GM23338 (cell line): Measurements from ENCODE around the gene GOSR2. TPM values are rescaled to one million over a fixed set of nuclear protein-coding genes. Genes with fewer than 3 reads are reported as not detected.

Experiments used
- ATAC-seq: fragments of 200-7000 bp; cut with Tn5 transposase; 3 replicates; pipeline ENCODE4 v1.9.1; 2020
- DNase-seq: peaks from one replicate; pipeline ENCODE4 v3.0.0-alpha.2; 2015; ENCODE audit warnings: low spot score
- H2AFZ ChIP-seq: fragments of 200-600 bp; sonication (generic); 2 replicates; pipeline ENCODE4 v1.8.0; 2016; ENCODE audit warnings: antibody characterized with exemption, mild to moderate bottlenecking, moderate library complexity
- H3F3A ChIP-seq: fragments of 200-600 bp; sonication (generic); replicated peaks from 2 replicates; pipeline ENCODE4 v1.8.0; 2017; ENCODE audit warnings: antibody characterized with exemption, mixed run types, low read depth
- H3K27ac ChIP-seq: fragments of 200-600 bp; sonication (generic); 2 replicates; pipeline ENCODE4 v1.6.1; 2016; ENCODE audit warnings: low read depth
- H3K27me3 ChIP-seq: fragments of 200-600 bp; sonication (generic); 2 replicates; pipeline ENCODE4 v1.8.0; 2016; ENCODE audit warnings: mild to moderate bottlenecking, mixed run types, moderate library complexity; ENCODE audit not compliant: insufficient read depth
- H3K36me3 ChIP-seq: fragments of 200-600 bp; sonication (generic); 2 replicates; pipeline ENCODE4 v1.8.0; 2016; ENCODE audit warnings: mild to moderate bottlenecking; ENCODE audit not compliant: insufficient read depth
- H3K4me1 ChIP-seq: fragments of 200-600 bp; sonication (generic); 2 replicates; pipeline ENCODE4 v1.8.0; 2016; ENCODE audit warnings: mild to moderate bottlenecking, moderate library complexity; ENCODE audit not compliant: insufficient read depth
- H3K4me2 ChIP-seq: fragments of 200-600 bp; sonication (generic); 2 replicates; pipeline ENCODE4 v1.7.1; 2017; ENCODE audit warnings: mixed run types
- H3K4me3 ChIP-seq: fragments of 200-600 bp; sonication (generic); 2 replicates; pipeline ENCODE4 v1.6.1; 2016; ENCODE audit warnings: mixed run types
- H3K79me2 ChIP-seq: fragments of 200-600 bp; sonication (generic); replicated peaks from 2 replicates; pipeline ENCODE4 v1.8.0; 2017; ENCODE audit warnings: mild to moderate bottlenecking; ENCODE audit not compliant: insufficient read depth
- H3K9me2 ChIP-seq: fragments of 200-600 bp; sonication (generic); 2 replicates; pipeline ENCODE4 v1.8.0; 2017; ENCODE audit not compliant: insufficient read depth
- H4K20me1 ChIP-seq: fragments of 200-600 bp; sonication (generic); replicated peaks from 2 replicates; pipeline ENCODE4 v1.8.0; 2017; ENCODE audit warnings: mild to moderate bottlenecking; ENCODE audit not compliant: insufficient read depth
- H3K27ac Mint-ChIP-seq: 2 replicates; pipeline ENCODE4 v1.8.0; 2020; ENCODE audit warnings: inconsistent platforms, mild to moderate bottlenecking, moderate library complexity, mixed read lengths
- H3K27me3 Mint-ChIP-seq: 3 replicates; pipeline ENCODE4 v1.8.0; 2022; ENCODE audit warnings: low read depth, mild to moderate bottlenecking, moderate library complexity, mixed read lengths, inconsistent platforms; ENCODE audit not compliant: insufficient read depth, poor library complexity
- H3K36me3 Mint-ChIP-seq: 3 replicates; pipeline ENCODE4 v1.8.0; 2021; ENCODE audit warnings: low read depth, mild to moderate bottlenecking, inconsistent platforms, moderate library complexity, mixed read lengths
- H3K4me1 Mint-ChIP-seq: 3 replicates; pipeline ENCODE4 v1.8.0; 2020; ENCODE audit warnings: mild to moderate bottlenecking, inconsistent platforms, mixed read lengths
- H3K4me3 Mint-ChIP-seq: 3 replicates; pipeline ENCODE4 v1.8.0; 2021; ENCODE audit warnings: moderate library complexity, mild to moderate bottlenecking, inconsistent platforms, mixed read lengths
- H3K9me3 Mint-ChIP-seq: 3 replicates; pipeline ENCODE4 v1.8.0; 2020; ENCODE audit warnings: moderate library complexity, mild to moderate bottlenecking, inconsistent platforms, mixed read lengths
- CTCF ChIP-seq, 2 experiments: fragments of 200-600 bp in 1 of 2; sonication (generic) in 1 of 2; conservative IDR thresholded peaks; 2 replicates each; pipeline versions ENCODE4 v1.5.1 to v1.6.1; 2016 to 2017; ENCODE audit warnings: antibody characterized with exemption in 2 of 2, low read depth in 2 of 2, mild to moderate bottlenecking in 2 of 2, moderate library complexity in 1 of 2
- EZH2phosphoT487 ChIP-seq: fragments of 200-600 bp; sonication (generic); IDR thresholded peaks from one replicate; pipeline ENCODE4 v1.8.1; 2018; ENCODE audit warnings: antibody characterized with exemption; ENCODE audit not compliant: unreplicated experiment
- JUNB ChIP-seq: IDR thresholded peaks from one replicate; pipeline ENCODE4 v1.6.1; 2016; ENCODE audit warnings: antibody characterized with exemption; ENCODE audit not compliant: unreplicated experiment
- POLR2AphosphoS5 ChIP-seq: IDR thresholded peaks from 2 replicates; pipeline ENCODE4 v1.6.1; 2016; ENCODE audit warnings: antibody characterized with exemption, low read depth
- STAT1 ChIP-seq: IDR thresholded peaks from one replicate; pipeline ENCODE4 v1.6.1; 2016; ENCODE audit warnings: antibody characterized with exemption; ENCODE audit not compliant: unreplicated experiment
- ZNF331 ChIP-seq: fragments of 250-450 bp; sonication (Bioruptor Pico); IDR thresholded peaks from 2 replicates; pipeline ENCODE4 v1.5.0; 2020; ENCODE audit warnings: low read depth, mild to moderate bottlenecking, moderate library complexity
- ZNF462 ChIP-seq: fragments of 250-450 bp; sonication (Bioruptor Pico); IDR thresholded peaks from 2 replicates; pipeline ENCODE4 v1.5.0; 2020; ENCODE audit warnings: mild to moderate bottlenecking, moderate library complexity
- polyA plus RNA-seq: library from polyadenylated mRNA; unstranded; fragments of >200 nt; fragmentation: Nextera tagmentation; extraction: Ambion mirVana; gene quantifications from 2 replicates; pipeline ENCODE4 v1.2.1, GENCODE V29; 2016
- total RNA-seq: library from RNA; depleted of rRNA; stranded (reverse); fragments of >200 nt; shearing (Covaris generic); gene quantifications from 2 replicates; pipeline ENCODE4 v1.2.3, GENCODE V29; 2014

GOSR2 gene
- total and polyA plus RNA-seq, 2 experiments from 2014 or later: 33.2 to 36.2 TPM

- TF ChIP-seq STAT1 (no peak), ZNF462 (CRISPR knock-in tag) (no peak), JUNB (no peak)
Measured at GRCh38 chr17:46958041-46958591, 35.2 kb downstream of the GOSR2 start (continued).

- Histone ChIP-seq H4K20me1 (no peaks in the 10 kb centered on the region; the same call in 1 of the 2 replicates), H3K36me3 (no peaks in the 10 kb centered on the region), H3K27ac (no peak overlapping the region), H3K4me1 (no peaks in the 10 kb centered on the region), H3K79me2 (no peaks in the 10 kb centered on the region), H3K4me2 (no peak overlapping the region), H2AFZ (no peak overlapping the region), H3K27me3 (no peaks in the 10 kb centered on the region), H3F3A (no peaks in the 10 kb centered on the region), H3K9me2 (no peaks in the 10 kb centered on the region; the same call in 1 of the 2 replicates), H3K4me3 (no peak overlapping the region)
- Mint-ChIP-seq H3K36me3 (peaks cover 12% of the 10 kb centered on the region; the same call in 2 of the 3 replicates), H3K4me1 (no peaks in the 10 kb centered on the region; the same call in 2 of the 3 replicates), H3K9me3 (peaks cover 6% of the 10 kb centered on the region; the same call in 2 of the 3 replicates), H3K27me3 (peaks cover 6% of the 10 kb centered on the region), H3K27ac (no peak overlapping the region), H3K4me3 (no peak overlapping the region)
- DNase-seq (no peak), ATAC-seq (no peak)
- TF ChIP-seq EZH2phosphoT487 (no peak), CTCF (conservative IDR thresholded peaks at IDR 0.05; ENCODE audit: low read depth in 2 of 2) (no peak), ZNF331 (CRISPR knock-in tag) (no peak), POLR2AphosphoS5 (no peak)
Measured at GRCh38 chr17:46960152-46960551, 37.2 kb downstream of the GOSR2 start.
